ENCODE measurements around the gene NRN1L. TPM values are rescaled to one million over a fixed set of nuclear protein-coding genes. Genes with fewer than 3 reads are reported as not detected.

Gene NRN1L
- total RNA-seq, 1 experiment from 2014 or later = 0.58 TPM

GRCh38 chr16:67932462-67932840 lies 47.8 kb downstream of the NRN1L start:
- TF ChIP-seq CTCF (conservative IDR thresholded peaks at IDR 0.05; ENCODE audit: low read depth, low read length) (no peak), EZH2 (IDR thresholded peaks at IDR 0.05; ENCODE audit: borderline replicate concordance, low read depth, low read length, poor library complexity, severe bottlenecking) (no peak)
- DNase-seq (ENCODE audit: low spot score) = no peak
- ChIA-PET POLR2A (ENCODE audit: low non-redundant PET) (interaction anchor here (0.7 kb wide), 1 partner anchor 402 kb away, joined by 4 read pairs; no protein-coding TSS in a partner anchor), CTCF (interaction anchor here (0.5 kb wide), 1 partner anchor 113 kb away, joined by 12 read pairs; no protein-coding TSS in a partner anchor)
- peaks cover 16% of the 10 kb centered on the region for H3K4me1 ChIP-seq (ENCODE audit: insufficient read depth, low read length, poor library complexity, severe bottlenecking)
- no TSS peak for BruUV-seq (replicated peaks)
- H3K27ac ChIP-seq (ENCODE audit: low read depth, low read length, poor library complexity, severe bottlenecking) = no peak overlapping the region
- intact Hi-C loops (cut with micrococcal nuclease; ENCODE audit: unreplicated experiment) = no loop called here
- H3K4me3 ChIP-seq (ENCODE audit: low read depth, low read length, poor library complexity, severe bottlenecking) = no peak overlapping the region
- H3K36me3 ChIP-seq (ENCODE audit: insufficient read depth, low read length, poor library complexity, severe bottlenecking) = peaks cover 15% of the 10 kb centered on the region
- H3K9me3 ChIP-seq (ENCODE audit: low read depth, low read length, poor library complexity, severe bottlenecking) = no peaks in the 10 kb centered on the region
- H3K27me3 ChIP-seq (replicated peaks; ENCODE audit: insufficient read depth, low read depth, low read length, poor library complexity) = no peaks in the 10 kb centered on the region

GRCh38 chr16:67933805-67934204 lies 49.1 kb downstream of the NRN1L start:
- no TSS peak for BruUV-seq (replicated peaks)
- peaks cover 16% of the 10 kb centered on the region for H3K4me1 ChIP-seq (ENCODE audit: insufficient read depth, low read length, poor library complexity, severe bottlenecking)
- ChIA-PET CTCF (interaction anchor here (1.2 kb wide), 1 partner anchor 413 kb away, joined by 3 read pairs; no protein-coding TSS in a partner anchor), POLR2A (ENCODE audit: low non-redundant PET) (no interaction called here)
- no peak overlapping the region for H3K27ac ChIP-seq (ENCODE audit: low read depth, low read length, poor library complexity, severe bottlenecking)
- no peak overlapping the region for H3K4me3 ChIP-seq (ENCODE audit: low read depth, low read length, poor library complexity, severe bottlenecking)
- H3K36me3 ChIP-seq (ENCODE audit: insufficient read depth, low read length, poor library complexity, severe bottlenecking) = peaks cover 3% of the 10 kb centered on the region
- no peak for DNase-seq (ENCODE audit: low spot score)
- intact Hi-C loops (cut with micrococcal nuclease; ENCODE audit: unreplicated experiment) = no loop called here
- TF ChIP-seq CTCF (conservative IDR thresholded peaks at IDR 0.05; ENCODE audit: low read depth, low read length) (no peak), EZH2 (IDR thresholded peaks at IDR 0.05; ENCODE audit: borderline replicate concordance, low read depth, low read length, poor library complexity, severe bottlenecking) (no peak)
- H3K27me3 ChIP-seq (replicated peaks; ENCODE audit: insufficient read depth, low read depth, low read length, poor library complexity) = no peaks in the 10 kb centered on the region
- H3K9me3 ChIP-seq (ENCODE audit: low read depth, low read length, poor library complexity, severe bottlenecking) = no peaks in the 10 kb centered on the region

- CTCF ChIA-PET = interaction anchor here (0.6 to 1.5 kb wide), 4 partner anchors 8 to 413 kb away, joined by 3 to 7 read pairs (median 3); no protein-coding TSS in a partner anchor
- DNase-seq (ENCODE audit: low spot score) = no peak
- no peak for TF ChIP-seq EZH2 (IDR thresholded peaks at IDR 0.05; ENCODE audit: borderline replicate concordance, low read depth, low read length, poor library complexity, severe bottlenecking)
- no peak for TF ChIP-seq CTCF (conservative IDR thresholded peaks at IDR 0.05; ENCODE audit: low read depth, low read length)
- POLR2A ChIA-PET (ENCODE audit: low non-redundant PET) = no interaction called here
- H3K9me3 ChIP-seq (ENCODE audit: low read depth, low read length, poor library complexity, severe bottlenecking) = no peaks in the 10 kb centered on the region
- H3K27ac ChIP-seq (ENCODE audit: low read depth, low read length, poor library complexity, severe bottlenecking) = peak overlapping the region; percentile 0
- peak overlapping the region; percentile 85 for H3K4me3 ChIP-seq (ENCODE audit: low read depth, low read length, poor library complexity, severe bottlenecking)
- no peaks in the 10 kb centered on the region for H3K27me3 ChIP-seq (replicated peaks; ENCODE audit: insufficient read depth, low read depth, low read length, poor library complexity)
- TSS peak; percentile 56 for BruUV-seq (replicated peaks)
- intact Hi-C loops (cut with micrococcal nuclease; ENCODE audit: unreplicated experiment) = no loop called here
- peaks cover 3% of the 10 kb centered on the region for H3K36me3 ChIP-seq (ENCODE audit: insufficient read depth, low read length, poor library complexity, severe bottlenecking)
- H3K4me1 ChIP-seq (ENCODE audit: insufficient read depth, low read length, poor library complexity, severe bottlenecking) = peaks cover 16% of the 10 kb centered on the region
Measured at GRCh38 chr16:67934306-67935100, 49.8 kb downstream of the NRN1L start.
